ENCODE results near the gene GDF2.

DNA sequence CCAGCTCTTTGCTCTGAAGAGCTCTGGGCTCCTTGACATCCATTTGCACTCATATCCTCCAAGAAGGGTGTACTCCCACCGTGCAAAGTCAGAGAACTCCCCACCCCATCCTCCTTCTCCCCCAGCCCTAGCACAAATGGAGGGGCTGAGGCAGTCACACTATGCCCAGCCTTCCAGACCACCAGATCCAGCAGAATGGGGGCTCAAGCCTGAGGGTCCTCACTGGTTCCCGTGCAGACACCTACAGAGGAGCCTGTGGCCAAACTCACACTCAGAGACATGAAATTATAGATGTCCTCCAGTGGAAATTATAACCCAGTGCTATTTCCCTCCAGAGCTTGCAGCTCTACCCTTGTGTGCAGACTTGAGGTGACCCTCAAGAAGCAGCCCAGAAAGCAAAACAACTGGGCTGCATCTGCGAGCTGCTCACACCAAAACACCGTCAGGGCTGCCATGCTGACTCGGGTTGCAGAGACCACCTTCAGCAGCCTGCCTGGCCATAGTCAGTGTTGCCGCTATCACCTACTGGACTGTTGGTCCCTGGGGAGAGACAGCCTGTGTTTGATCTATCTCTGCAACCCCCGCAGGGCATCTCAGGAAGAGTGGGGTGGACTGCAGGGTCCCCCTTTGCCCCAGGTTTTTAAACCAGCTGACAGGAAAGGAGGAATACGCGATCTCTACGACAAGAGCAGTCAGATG is 54.4 kb downstream of the GDF2 start:
- no peak for TF ChIP-seq POLR2A (IDR thresholded peaks at IDR 0.05; ENCODE audit: low read length)
- no peak for TF ChIP-seq GATA1 (IDR thresholded peaks at IDR 0.05; ENCODE audit: low read depth, low read length)
